ENCODE data around the gene AXL.
"Not testable (repeated sequence)": the region's sequence is repeated elsewhere in the genome, so short reads cannot be mapped to it uniquely, and the experiment has no call there.

Gene AXL

DNA sequence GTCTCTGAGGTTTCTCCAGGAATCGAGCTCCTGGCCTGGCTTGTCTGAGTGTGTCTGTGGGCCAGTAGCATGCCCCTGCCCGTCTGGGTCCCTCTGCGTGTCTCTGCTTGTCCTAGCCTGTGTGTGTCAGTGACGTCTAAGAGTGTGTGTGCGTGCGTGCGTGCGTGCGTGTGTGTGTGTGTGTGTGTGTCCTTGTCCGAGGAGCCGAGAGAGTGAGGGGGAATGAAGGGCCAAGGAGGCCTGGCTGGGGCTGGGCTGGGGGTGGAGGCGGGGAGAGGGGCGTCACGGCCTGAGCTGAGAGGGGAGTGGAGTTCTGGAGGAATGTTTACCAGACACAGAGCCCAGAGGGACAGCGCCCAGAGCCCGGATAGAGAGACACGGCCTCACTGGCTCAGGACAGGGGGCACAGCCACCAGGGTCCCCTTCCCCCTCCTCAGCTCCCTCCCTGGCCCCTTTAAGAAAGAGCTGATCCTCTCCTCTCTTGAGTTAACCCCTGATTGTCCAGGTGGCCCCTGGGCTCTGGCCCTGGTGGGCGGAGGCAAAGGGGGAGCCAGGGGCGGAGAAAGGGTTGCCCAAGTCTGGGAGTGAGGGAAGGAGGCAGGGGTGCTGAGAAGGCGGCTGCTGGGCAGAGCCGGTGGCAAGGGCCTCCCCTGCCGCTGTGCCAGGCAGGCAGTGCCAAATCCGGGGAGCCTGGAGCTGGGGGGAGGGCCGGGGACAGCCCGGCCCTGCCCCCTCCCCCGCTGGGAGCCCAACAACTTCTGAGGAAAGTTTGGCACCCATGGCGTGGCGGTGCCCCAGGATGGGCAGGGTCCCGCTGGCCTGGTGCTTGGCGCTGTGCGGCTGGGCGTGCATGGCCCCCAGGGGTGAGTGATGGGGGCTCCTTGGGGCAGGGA lies at the start of gene AXL:
TSS of gene AXL (plus strand) at position 609 of the 893 bp plus-strand sequence. CDS start at position 779, 170 bp downstream.
- no peak for DNase-seq

DNA sequence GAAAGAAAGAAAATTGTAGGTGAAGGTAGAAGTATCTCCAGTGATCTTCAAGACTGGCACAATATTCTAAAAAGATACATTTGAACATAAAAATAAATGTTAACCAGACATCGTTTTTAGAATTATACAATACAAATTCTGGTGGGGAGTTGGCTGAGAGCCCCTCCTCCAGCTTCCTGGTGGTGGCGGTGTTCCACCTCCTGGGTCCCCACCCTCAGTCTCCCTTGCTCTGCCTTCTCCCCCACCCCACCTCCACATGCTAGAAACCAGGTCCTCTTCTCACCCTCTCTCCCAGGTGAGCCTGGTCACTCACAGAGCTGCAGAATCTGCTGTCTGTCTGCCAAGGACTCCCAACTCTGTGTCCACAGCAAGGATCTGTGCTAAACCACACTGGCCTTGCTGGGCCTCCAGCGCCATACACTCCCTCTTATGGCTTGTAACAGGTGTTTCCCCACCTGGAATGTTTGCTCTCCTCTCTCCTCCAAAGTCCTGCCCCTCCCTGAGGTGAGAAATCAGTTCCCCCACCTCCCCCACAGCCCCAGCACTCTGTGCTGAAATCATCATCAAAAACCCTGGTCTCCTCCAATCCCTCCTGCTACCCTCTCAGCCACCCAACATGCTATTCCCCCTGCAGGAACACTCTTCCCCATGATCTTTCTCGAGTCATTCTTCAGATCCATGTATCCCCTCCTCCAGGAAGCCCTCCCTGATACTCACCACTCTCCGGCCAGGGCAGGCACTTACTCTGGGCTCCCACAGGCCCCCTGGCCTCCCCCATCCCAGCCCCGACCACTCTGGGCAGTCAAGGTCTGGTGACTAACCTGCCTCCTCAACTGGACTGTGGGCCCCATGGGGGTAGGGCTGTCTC lies 46.5 kb upstream of the AXL start:
- no peak for DNase-seq

DNA sequence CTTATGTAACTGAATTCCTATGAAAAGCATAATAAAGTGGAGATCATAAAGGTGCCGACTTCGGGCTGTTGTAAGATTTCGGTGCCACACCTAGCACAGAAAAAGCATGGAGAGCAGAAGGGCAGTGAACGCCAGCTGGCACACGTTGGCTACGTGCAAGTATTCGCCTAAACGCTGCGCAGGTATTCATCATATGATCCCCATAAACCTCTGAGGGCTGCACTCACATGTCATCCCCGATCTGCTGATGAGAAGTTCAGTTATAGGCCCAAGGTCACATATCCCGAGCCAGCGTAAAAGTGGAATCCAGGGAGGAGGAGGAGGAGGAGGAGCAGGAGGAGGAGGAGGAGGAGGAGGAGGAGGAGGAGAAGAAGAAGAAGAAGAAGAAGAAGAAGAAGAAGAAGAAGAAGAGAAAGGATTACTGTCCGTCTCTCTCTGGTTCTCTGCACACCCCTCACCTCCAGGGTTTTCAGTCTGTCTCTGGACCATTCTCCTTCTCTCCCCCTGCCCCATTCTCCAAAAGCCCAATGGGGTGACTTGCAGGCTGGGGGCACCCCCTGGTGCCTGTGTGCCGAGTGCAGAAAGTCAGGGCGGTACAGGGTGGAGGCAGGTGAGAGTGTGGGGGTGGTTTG lies 44.6 kb upstream of the AXL start:
- no peak for DNase-seq

DNA sequence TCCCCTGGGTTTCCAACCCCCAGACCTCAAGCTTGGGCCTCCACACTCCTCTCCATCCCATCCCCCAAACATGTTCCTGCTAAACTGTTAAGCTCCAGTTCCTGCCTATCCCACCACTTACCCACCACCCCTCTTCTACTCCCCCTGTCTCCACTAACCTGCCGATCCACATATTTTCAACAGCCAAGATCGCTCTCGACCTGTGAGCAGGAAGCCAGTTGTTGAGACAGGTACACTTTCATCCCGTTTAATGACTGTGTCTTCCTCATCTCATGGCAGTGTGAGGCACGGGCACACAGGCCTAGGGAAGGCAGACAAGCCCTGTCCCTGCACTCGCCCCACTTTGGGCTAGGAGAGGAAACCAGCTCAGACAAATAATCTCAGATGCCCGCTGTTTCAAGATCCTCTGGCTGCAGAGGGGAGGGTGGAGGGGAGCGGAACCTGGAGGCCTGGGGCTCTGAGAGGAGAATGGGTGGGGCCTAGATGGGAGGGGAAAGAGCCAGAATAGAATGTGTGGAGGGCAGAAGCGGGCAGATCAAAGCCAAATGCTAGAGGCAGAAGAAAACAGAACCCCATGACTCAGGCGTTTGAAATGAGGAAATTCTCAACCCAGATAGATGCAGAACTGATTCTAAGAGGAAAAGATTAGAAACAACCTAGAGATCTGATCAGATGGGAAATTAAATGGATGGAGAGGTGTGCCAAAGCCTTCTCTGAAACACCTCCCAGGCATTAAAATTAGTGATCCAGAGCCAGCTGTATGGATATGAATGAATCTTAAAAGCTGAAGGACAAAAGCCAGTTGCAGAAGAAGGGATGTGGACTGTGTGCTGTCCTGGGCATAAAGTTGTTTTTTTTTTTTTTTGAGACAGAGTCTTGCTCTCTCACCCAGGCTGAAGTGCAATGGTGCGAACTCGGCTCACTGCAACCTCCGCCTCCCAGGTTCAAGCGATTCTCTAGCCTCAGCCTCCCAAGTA lies 42.9 kb upstream of the AXL start:
- peak in 2 of 4 experiments; percentile 14 to 31 for DNase-seq

DNA sequence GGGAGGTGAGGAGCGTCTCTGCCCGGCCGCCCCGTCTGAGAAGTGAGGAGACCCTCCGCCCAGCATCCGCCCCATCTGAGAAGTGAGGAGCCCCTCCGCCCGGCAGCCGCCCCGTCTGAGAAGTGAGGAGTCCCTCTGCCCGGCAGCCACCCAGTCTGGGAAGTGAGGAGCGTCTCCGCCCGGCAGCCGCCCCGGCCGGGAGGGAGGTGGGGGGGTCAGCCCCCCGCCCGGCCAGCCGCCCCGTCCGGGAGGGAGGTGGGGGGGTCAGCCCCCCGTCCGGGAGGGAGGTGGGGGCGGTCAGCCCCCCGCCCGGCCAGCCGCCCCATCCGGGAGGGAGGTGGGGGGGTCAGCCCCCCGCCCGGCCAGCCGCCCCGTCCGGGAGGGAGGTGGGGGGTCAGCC lies 38.9 kb upstream of the AXL start:
- DNase-seq, result not testable (repeated sequence)

DNA sequence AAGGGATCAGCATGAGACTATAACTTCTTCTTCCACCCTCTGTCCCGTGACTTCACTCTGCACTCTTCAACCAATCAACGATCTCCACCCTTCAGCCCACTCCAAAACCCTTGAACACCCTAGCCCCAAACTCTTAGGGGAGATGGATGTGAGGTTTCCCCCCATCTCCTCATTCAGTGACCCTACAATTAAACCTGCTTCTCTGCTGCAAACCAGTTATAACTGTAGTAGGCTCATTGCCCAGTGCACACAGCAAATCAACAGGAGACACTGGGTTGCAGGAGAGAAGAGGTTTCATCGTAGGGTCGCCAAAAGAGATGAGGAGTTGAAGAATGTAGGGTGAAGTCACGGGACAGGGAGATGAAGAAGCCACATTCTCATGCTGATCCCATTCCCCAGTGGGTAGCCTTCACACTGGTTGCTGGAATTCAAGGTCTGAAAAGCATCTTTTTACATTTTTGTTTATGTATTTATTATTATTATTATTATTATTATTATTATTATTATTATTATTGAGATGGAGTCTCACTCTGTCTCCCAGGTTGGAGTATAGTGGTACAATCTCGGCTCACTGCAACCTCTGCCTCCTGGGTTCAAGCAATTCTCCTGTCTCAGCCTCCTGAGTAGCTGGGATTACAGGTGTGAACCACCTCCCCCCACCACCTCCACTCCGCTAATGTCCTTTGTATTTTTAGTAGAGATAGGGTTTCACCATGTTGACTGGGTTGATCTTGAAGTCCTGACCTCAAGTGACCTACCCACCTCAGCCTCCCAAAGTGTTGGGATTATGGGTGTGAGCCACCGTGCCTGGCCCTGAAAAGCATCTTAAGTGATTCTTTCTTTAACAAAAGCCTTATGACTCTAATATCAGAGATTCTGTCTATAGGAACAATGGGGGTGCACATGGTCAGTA lies 31.8 kb upstream of the AXL start:
- DNase-seq, result no peak

DNA sequence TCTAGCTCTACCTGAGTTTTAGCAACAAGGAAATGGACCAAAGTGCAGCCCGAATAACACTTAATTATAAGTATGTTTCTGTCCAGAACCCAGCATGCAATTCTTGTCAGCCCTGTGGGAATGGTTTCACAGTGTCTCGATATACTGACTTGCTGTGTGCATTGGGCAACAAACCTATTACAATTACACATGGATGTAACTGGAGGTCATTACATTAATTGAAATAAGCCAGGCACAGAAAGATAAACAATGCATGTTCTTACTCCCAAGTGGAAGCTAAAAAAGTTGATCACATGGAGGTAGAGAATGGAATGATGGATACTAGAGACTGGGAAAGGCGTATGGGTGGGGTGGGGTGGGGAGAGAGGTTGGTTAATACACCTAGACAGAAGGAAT lies 31.1 kb upstream of the AXL start:
- DNase-seq, result no peak

DNA sequence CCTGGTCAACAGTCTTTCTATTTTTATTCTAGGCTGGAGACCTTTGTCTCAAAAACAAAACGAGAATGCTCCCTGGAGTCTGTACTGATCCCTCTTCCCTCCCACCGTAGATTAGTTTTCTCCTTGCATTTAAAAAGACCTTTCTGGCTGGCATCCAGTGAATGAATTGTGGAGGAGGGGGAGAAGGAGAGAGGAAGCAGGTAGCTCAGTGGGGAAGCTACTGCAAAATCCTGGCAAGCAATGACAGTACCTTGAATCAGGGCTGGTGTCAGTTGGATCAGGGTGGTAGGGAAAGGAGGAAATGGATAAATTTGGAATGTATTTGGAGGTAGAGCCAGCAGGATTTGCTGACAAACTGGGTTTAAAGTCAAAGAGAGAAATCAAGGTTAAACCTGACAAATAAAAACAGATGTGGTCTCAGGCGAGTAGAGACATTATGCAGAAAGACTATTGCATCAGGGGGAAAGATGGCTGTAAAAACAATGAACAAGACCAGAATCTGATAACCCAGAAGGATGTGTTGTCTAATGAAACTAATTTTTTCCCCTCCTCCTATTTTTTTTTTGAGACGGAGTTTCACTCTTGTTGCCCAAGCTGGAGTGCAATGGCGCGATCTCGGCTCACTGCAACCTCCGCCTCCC lies 29.5 kb upstream of the AXL start:
- DNase-seq, result no peak

DNA sequence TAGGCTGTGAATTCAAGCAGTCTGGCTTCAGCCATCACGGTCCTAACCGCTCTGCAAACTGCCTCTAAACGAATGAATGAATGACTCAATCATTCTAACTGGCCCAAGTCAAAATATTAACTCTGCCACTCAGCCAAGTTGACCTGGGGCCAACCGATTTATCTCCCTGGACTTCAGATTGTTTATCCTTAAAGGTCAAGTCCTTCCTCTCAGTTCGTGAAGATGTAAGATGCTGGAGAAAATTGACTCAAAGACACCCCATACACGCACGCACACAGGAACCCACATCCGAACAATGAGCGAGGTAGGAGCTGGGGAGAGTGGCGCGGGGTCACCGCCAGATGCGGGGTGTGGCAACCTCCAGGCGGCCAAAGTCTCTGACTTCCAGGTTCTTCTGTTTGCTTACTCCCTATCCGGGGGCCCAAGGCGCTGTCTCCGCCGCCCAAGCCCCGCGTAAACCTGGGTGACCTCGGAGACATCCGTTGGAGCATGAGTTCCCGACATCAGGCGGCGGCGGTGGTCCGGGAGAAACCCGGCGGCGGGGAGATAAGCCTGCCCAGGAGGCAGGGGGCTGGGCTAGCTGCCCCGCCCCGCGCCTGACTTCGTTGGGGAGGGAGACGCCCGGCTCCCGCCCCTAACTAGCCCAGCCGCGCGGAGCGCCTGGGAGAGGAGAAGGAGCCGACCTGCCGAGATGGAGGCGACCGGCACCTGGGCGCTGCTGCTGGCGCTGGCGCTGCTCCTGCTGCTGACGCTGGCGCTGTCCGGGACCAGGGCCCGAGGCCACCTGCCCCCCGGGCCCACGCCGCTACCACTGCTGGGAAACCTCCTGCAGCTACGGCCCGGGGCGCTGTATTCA lies 26.2 kb upstream of the AXL start, which contains the start of gene CYP2S1:
TSS of gene CYP2S1 (plus strand) at position 646 of the 856 bp plus-strand sequence. CDS start at position 692, 46 bp downstream.
- DNase-seq, result no peak

DNA sequence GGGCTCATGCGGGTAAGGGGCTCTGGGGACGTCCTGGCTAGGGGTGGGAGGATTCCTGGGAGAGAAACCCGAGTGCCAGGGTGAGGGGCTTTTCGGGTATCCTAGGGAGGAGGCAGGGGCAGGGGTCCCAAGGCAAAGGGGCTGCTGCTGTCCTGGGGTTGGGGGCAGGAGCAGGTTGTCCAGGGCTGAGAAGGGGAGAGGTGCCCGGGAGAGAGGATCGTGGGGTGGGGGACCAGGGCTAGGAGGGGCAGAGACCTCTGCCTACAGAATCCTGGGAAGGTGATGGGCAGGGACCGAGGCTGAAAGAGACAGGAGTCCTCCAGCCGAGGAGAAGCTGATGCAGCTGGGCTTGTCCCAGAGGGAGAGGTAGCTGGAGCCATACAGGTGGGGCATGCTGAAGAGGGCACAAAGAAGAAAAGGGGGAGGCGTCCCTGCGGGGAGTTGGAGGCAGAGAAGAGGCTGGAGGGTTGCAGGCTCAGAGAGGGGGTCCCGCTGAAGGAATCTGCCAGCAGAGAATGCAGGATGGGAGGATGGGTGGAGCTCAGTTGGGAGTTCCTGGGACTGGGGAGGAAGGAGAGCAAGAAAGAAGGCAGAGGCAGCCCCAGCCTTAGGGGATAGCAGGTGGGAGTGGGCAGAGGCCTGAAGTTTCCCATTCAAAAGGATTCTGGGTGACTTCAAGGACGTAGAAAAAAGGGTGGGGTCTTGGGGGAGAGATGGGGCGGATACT lies 25.4 kb upstream of the AXL start:
- DNase-seq, result no peak

DNA sequence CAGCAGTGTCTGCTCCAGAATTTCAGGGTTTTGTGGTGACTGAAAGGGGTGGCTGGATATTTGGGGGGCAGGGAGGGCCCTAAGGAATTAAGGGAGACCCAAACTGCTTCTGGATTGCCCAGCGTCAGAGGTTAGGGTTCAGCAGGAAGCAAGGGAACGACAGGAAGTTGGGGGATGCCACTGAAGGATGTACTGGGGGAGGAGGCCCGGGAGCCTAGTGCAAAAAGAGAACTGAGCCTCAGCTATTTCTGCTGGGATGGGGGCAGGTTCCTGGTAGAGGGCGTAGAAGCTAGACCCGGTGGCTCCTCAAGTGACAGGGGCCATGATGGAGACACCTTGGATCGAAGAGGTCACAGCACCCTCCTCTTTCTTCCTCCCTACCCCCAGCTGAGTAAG lies 24.9 kb upstream of the AXL start:
- no peak for DNase-seq

DNA sequence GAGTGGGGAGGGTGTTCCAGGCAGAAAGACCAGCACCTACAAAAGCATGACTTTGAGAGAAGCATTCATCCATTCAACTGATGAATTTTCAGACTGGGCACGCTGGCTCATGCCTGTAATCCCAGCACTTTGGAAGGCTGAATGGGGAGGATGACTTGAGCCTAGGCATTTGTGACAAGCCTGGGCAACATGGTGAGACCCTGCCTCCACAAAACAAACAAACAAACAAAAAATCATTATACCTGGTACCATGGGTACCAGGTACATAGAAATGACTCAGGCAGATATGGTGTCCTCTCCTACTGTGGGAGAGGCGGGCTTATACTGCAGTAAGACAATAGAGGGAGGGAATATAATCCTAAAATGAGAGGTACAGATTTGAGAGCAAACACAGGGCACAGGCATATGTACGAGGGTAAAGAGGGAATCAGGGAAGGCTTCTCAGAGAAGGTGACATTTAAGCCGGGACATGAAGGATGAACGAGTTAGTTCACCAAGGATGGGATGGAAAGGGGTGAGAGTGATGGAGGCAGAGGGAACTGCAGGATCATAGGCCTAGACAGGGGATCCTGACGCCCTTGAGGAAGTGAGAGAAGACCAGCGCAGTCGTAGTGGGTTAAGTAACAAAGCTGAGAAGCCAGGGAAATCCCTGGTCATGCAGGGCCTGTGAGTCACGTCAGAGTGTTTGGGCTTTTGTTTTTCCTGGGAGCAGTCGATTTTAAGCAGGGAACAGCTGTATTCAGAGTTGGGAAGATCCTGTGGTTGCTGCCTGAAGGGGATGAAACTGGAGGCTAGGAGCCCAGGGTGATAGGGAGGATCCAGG lies 23.1 kb upstream of the AXL start:
- no peak for DNase-seq

DNA sequence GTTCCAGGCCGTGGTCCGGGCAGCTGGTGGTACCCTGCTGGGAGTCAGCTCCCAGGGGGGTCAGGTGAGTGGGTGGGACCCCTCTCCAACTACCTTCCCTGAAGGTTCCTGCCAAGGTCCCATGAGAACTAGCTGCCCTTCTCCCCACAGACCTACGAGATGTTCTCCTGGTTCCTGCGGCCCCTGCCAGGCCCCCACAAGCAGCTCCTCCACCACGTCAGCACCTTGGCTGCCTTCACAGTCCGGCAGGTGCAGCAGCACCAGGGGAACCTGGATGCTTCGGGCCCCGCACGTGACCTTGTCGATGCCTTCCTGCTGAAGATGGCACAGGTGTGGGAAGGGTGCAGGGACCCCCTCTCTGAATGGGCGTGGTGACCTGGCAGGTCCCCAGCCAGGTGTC lies 20.5 kb upstream of the AXL start:
- DNase-seq, result no peak

DNA sequence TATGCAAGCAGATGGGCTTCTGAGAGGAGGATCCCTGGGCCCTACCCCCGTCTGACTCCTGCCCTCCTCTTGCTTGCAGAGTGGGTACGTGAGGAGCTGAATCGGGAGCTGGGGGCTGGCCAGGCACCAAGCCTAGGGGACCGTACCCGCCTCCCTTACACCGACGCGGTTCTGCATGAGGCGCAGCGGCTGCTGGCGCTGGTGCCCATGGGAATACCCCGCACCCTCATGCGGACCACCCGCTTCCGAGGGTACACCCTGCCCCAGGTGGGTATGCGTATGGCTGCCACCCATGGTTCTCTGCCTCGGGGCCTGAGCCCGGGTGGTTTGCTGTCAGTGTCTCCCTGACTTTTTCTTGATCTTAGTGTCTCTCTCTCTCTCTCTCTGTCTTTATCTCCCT lies 15.7 kb upstream of the AXL start:
- DNase-seq, result no peak

DNA sequence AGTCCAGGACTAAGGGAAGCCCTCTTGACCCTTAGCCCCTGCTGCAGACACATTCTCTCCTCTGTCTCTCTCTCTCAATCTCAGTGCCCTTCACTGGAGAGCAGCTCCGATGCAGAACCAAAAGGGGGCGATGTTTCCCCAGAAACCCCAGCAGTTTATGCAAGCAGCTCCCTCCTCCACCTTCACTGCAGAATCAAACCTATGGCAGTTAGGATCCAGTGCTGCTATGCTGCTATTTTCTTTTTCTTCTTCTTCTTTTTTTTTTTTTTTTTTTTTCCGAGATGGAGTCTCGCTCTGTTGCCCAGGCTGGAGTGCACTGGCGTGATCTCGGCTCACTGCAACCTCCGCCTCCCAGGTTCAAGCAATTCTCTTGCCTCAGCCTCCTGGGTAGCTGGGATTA lies 14.7 kb upstream of the AXL start:
- DNase-seq, result peak; percentile 31 to 72 (median 56)

DNA sequence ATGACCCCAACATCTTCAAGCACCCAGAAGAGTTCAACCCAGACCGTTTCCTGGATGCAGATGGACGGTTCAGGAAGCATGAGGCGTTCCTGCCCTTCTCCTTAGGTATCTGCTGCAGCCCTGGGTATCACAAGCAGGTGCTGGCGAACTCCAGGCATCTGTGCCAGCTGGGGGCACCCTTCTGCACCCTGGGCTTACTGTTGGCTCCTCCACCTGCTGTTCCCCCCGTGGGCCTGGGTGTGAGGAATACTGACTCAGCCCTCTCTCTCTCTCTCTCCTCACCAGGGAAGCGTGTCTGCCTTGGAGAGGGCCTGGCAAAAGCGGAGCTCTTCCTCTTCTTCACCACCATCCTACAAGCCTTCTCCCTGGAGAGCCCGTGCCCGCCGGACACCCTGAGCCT lies 13.0 kb upstream of the AXL start:
- no peak for DNase-seq

DNA sequence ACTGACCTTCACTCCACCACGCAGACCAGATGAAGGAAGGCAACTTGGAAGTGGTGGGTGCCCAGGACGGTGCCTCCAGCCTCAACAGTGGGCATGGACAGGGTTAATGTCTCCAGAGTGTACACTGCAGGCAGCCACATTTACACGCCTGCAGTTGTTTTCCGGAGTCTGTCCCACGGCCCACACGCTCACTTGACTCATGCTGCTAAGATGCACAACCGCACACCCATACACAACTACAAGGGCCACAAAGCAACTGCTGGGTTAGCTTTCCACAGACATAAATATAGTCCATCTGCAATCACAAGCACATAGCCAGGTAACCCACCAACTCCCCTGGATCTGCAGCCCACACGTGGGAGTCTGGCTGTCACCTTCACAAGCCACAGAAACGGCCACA lies 12.6 kb upstream of the AXL start:
- DNase-seq, result no peak
